Transverse colon (tissue), 3 donors: Measurements from ENCODE around the gene S100A10.

ENCODE experiments used
- CTCF ChIP-seq, 5 experiments: fragments of 200-600 bp in 3 of 5; fragments of 450-650 bp in 2 of 5; sonication (generic) in 3 of 5; IDR thresholded peaks; 1 replicate in 2 of 5; 2 replicates in 3 of 5; pipeline ENCODE4 v1.5.1; 2016 to 2017; ENCODE audit warnings: antibody characterized with exemption in 5 of 5, inconsistent platforms in 3 of 5, mild to moderate bottlenecking in 2 of 5, moderate library complexity in 1 of 5
- POLR2A ChIP-seq: fragments of 450-650 bp; IDR thresholded peaks from one replicate; pipeline ENCODE4 v1.6.1; 2016; ENCODE audit warnings: antibody characterized with exemption, mild to moderate bottlenecking, moderate library complexity

GRCh38 chr1:151992303-151993083 lies 1.2 kb downstream of the S100A10 start:
- TF ChIP-seq CTCF (IDR thresholded peaks at IDR 0.05) (no peak), POLR2A (peak; percentile 88)
